ENCODE measurements around the gene SORCS1.

The SORCS1 gene

GRCh38 chr10:106765241-106765754 lies 399.2 kb downstream of the SORCS1 start:
- TF ChIP-seq CTCF (IDR thresholded peaks at IDR 0.05; ENCODE audit: low read depth, low read length): no peak
- H3K4me3 ChIP-seq (replicated peaks in 1 of 2; ENCODE audit: low read depth in 2 of 2, low read length in 2 of 2): no peak overlapping the region
- no peak for DNase-seq (ENCODE audit: low read depth in 2 of 2)

- H3K4me3 ChIP-seq (replicated peaks in 1 of 2; ENCODE audit: low read depth in 2 of 2, low read length in 2 of 2): no peak overlapping the region
- no peak for TF ChIP-seq CTCF (IDR thresholded peaks at IDR 0.05; ENCODE audit: low read depth, low read length)
- DNase-seq (ENCODE audit: low read depth in 2 of 2): no peak
These were observed 400.1 kb downstream of the SORCS1 start for GRCh38 chr10:106764360-106764759.

- no peak overlapping the region for H3K4me3 ChIP-seq (replicated peaks in 1 of 2; ENCODE audit: low read depth in 2 of 2, low read length in 2 of 2)
- TF ChIP-seq CTCF (IDR thresholded peaks at IDR 0.05; ENCODE audit: low read depth, low read length): no peak
- no peak for DNase-seq (ENCODE audit: low read depth in 2 of 2)
These were observed 402.6 kb downstream of the SORCS1 start for GRCh38 chr10:106761906-106762305.

GRCh38 chr10:106757521-106757920 lies 407.0 kb downstream of the SORCS1 start:
- TF ChIP-seq CTCF (IDR thresholded peaks at IDR 0.05; ENCODE audit: low read depth, low read length): no peak
- no peak overlapping the region for H3K4me3 ChIP-seq (replicated peaks in 1 of 2; ENCODE audit: low read depth in 2 of 2, low read length in 2 of 2)
- no peak for DNase-seq (ENCODE audit: low read depth in 2 of 2)

- DNase-seq (ENCODE audit: low read depth in 2 of 2): no peak
- H3K4me3 ChIP-seq (replicated peaks in 1 of 2; ENCODE audit: low read depth in 2 of 2, low read length in 2 of 2): no peak overlapping the region
- TF ChIP-seq CTCF (IDR thresholded peaks at IDR 0.05; ENCODE audit: low read depth, low read length): no peak
These were observed 413.4 kb downstream of the SORCS1 start for GRCh38 chr10:106751091-106751490.

- DNase-seq (ENCODE audit: low read depth in 2 of 2): no peak
- TF ChIP-seq CTCF (IDR thresholded peaks at IDR 0.05; ENCODE audit: low read depth, low read length): no peak
- no peak overlapping the region for H3K4me3 ChIP-seq (replicated peaks in 1 of 2; ENCODE audit: low read depth in 2 of 2, low read length in 2 of 2)
These were observed 417.6 kb downstream of the SORCS1 start for GRCh38 chr10:106746868-106747267.

- TF ChIP-seq CTCF (IDR thresholded peaks at IDR 0.05; ENCODE audit: low read depth, low read length): no peak
- DNase-seq (ENCODE audit: low read depth in 2 of 2): no peak
- H3K4me3 ChIP-seq (replicated peaks in 1 of 2; ENCODE audit: low read depth in 2 of 2, low read length in 2 of 2): no peak overlapping the region
These were observed 423.4 kb downstream of the SORCS1 start for GRCh38 chr10:106741006-106741530.
